ENCODE measurements around the gene CPTP. TPM values are rescaled to one million over a fixed set of nuclear protein-coding genes. Genes with fewer than 3 reads are reported as not detected.

Gene CPTP
- 62.5 and 70.5 TPM in 2 replicates for total RNA-seq (2014; rRNA removed; shearing (Covaris generic))

DNA sequence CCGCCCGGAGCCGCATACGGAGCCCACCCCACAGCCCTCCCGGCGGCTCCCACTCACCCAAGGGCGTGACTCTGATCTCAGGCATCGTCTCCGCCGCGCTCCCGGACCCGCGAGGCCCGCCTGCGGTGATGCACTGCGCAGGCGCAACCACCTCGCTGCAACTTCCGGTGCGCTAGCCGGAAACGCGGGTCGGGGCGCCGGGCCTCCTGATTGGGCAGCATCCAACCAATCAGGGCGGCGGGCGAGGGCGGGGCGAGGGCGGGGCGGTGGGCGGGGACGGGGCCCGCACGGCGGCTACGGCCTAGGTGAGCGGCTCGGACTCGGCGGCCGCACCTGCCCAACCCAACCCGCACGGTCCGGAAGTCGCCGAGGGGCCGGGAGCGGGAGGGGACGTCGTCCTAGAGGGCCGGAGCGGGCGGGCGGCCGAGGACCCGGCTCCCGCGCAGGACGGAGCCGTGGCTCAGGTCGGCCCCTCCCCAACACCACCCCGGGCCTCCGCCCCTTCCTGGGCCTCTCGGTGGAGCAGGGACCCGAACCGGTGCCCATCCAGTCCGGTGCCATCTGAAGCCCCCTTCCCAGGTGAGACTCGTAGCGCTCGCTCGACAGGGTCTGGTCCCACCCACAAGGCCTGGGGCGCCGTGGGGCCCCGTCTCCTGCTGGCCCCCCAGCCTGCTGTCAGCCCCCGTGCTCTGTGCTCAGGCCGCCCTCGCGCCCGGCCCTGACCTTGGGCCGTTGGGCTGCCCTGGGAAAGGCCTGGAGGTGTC is at the start of gene CPTP, which contains the start of gene INTS11:
Gene CPTP (plus strand): TSS at position 279 of the 764 bp plus-strand sequence. CDS start 2,109 bp downstream, outside the sequence.
Gene INTS11 (minus strand): TSS at position 137 of the 764 bp plus-strand sequence. CDS start 52 bp downstream, at position 85.
- peak; percentile 90 for DNase-seq (ENCODE audit: low spot score)

- no peak for DNase-seq (ENCODE audit: low spot score)
Measured at GRCh38 chr1:1274931-1275431, 49.6 kb upstream of the CPTP start.

DNA sequence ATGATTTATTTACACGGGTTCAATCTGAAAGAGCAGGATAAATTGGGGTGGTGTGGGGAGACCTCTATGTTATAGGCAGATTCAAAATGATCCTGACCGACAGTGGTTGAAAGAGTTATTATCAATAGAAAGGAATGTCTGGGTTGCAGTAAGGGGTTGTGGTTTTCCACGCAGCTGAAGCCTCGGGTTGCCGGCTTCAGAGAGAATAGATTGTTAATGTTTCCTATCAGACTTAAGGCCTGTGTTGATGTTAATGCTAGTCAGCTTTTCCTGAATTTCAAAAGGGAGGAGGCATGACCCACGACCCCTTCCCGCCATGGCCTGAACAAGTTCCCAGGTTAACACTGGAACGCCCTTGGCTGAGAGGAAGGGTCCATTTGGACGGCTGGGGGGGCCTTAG is 48.8 kb upstream of the CPTP start:
- no peak for DNase-seq (ENCODE audit: low spot score)

GRCh38 chr1:1278620-1279019 is 46.0 kb upstream of the CPTP start:
- no peak for DNase-seq (ENCODE audit: low spot score)

DNA sequence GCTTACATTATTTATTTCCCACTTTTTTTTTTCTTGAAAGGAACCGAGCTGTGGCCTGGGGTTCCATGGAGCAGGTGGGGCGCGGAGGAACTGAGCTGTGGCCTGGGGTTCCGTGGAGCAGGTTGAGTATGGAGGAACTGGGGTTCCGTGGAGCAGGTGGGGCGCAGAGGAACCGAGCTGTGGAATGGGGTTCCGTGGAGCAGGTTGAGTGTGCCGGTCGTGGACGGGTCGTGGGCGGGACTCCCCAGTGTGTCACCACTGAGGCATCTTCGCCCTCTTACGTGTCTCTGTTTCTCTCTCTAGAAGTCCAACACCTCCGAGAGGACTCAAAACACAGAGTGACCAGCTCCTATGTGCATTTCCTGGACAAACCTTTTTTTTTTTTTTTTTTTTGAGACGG is 45.6 kb upstream of the CPTP start:
- no peak for DNase-seq (ENCODE audit: low spot score)

GRCh38 chr1:1280782-1281481 is 43.7 kb upstream of the CPTP start:
- DNase-seq (ENCODE audit: low spot score), result no peak

- peak; percentile 58 for DNase-seq (ENCODE audit: low spot score)
Measured at GRCh38 chr1:1281533-1282321, 42.9 kb upstream of the CPTP start.

DNA sequence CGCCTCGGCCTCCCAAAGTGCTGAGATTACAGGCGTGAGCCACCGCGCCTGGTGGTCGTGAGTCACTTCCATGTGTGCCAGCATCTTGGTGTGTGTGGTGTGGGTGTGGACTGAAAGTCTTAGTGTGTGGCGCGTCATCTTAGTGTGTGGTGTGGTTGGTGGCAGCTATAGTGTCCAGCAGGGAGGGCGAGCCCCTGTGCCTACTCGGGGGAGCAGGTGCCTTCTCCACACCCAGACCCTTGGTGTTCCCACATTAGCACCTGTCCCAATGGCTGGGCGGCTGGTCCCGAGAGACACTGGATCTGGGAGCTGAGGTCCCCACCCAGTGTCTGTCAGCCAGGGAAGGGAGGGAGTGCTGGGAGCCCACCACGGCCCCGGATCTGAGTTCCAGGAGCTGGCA is 41.6 kb upstream of the CPTP start:
- no peak for DNase-seq (ENCODE audit: low spot score)

- no peak for DNase-seq (ENCODE audit: low spot score)
Measured at GRCh38 chr1:1283821-1284220, 40.8 kb upstream of the CPTP start.

DNA sequence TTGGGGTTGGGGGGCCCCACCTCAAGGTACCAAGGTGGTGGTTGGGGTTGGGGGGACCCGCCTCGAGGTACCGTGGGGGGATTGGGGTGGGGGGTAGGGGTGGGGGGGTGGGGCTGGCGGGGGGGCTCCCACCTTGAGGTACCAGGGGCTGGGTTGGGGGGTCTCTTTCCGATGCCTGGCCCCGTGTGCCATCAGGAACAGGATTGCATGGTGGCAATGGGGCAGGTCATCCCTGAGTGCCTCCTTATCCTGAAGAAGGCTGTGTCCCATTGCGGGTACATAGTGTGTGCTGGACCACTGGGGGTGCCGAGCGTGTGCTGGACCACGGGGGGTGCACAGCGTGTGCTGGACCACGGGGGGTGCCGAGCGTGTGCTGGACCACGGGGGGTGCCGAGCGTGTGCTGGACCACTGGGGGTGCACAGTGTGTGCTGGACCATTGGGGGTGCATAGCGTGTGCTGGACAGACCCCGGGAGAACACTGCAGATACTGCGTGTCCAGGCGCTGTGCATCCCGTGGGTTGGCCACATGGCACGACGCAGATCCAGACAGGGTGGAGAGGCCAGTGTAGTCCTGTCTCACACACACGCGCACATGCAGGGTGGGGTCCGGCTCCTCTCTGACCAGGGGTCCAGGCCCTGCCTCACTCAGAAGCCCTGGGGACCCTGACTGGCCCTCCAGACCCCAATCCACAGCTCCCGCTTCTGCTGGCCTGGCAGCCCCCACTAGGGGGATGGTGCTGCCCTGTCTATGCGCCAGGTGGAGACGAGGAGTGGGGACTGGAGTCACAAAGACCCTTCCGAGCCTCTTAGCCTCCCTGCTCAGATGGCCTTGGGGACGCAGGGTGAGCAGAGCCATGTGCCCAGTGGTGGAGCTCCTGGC is 40.1 kb upstream of the CPTP start:
- DNase-seq (ENCODE audit: low spot score), result no peak

GRCh38 chr1:1285102-1285571 is 39.5 kb upstream of the CPTP start:
- DNase-seq (ENCODE audit: low spot score), result no peak

DNA sequence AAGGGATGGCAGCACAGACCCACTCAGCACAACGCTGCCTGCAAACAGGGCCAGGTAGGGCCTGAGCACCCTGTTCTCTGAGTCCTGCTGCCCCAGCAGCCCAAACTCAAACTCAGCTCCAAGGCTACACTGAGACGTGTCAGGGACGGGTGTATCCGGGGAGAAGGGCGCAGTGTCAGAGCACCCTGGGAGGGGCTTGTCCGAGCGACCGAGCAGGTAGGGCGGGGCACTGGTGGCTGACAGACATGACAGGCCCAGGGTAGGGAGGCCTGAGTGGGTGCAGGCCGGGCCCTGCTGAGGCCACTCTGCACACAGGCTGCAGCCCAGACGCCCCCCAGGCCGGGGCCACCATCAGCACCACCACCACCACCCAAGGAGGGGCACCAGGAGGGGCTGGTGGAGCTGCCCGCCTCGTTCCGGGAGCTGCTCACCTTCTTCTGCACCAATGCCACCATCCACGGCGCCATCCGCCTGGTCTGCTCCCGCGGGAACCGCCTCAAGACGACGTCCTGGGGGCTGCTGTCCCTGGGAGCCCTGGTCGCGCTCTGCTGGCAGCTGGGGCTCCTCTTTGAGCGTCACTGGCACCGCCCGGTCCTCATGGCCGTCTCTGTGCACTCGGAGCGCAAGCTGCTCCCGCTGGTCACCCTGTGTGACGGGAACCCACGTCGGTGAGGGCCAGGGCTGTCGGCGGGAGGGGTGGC is 38.8 kb upstream of the CPTP start:
- DNase-seq (ENCODE audit: low spot score), result no peak

DNA sequence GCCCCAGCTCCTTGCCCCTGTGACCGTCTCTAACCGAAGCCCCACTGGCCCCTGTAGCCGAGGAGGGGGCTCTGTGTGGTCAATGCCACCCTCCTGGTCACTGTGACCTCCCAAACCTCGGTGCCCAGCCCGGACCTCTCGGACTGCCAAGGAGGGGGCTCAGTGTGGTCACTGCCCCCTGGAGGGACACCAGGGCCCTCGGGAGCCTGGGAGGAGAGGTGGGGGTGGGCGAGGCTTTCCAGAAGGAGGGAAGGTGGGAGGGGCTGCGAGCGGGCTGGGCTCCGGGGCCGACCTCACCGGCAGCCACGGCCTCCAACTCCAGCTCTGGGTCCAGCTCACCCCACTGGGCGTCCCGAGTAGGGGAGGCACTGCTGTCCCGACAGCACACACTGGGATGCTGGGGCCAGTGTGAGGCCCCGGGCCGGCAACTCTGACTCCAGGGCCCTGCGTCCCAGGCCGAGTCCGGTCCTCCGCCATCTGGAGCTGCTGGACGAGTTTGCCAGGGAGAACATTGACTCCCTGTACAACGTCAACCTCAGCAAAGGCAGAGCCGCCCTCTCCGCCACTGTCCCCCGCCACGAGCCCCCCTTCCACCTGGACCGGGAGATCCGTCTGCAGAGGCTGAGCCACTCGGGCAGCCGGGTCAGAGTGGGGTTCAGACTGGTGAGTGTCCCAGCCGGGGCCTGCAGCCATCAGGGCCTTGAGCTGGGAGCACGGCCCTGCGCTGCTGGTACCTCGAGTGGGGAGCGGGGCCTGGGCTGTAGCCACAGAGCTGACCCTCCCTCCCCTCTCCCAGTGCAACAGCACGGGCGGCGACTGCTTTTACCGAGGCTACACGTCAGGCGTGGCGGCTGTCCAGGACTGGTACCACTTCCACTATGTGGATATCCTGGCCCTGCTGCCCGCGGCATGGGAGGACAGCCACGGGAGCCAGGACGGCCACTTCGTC is 38.0 kb upstream of the CPTP start:
- DNase-seq (ENCODE audit: low spot score), result no peak

- DNase-seq (ENCODE audit: low spot score), result no peak
Measured at GRCh38 chr1:1287288-1288110, 37.1 kb upstream of the CPTP start.

DNA sequence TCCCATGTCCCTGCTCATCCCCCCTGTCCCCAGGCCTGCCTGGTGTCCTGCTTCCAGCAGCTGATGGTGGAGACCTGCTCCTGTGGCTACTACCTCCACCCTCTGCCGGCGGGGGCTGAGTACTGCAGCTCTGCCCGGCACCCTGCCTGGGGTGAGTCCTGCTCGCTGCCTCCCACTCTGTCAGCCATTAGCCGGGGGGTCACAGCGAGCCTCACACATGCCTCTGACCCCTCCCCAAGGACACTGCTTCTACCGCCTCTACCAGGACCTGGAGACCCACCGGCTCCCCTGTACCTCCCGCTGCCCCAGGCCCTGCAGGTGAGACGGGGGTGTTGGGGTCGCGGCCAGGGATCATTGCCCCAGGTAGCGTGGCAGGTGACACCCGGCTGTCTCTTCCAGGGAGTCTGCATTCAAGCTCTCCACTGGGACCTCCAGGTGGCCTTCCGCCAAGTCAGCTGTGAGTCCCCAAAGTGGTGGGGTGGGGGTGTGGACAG is 34.3 kb upstream of the CPTP start:
- peak; percentile 77 for DNase-seq (ENCODE audit: low spot score)

DNA sequence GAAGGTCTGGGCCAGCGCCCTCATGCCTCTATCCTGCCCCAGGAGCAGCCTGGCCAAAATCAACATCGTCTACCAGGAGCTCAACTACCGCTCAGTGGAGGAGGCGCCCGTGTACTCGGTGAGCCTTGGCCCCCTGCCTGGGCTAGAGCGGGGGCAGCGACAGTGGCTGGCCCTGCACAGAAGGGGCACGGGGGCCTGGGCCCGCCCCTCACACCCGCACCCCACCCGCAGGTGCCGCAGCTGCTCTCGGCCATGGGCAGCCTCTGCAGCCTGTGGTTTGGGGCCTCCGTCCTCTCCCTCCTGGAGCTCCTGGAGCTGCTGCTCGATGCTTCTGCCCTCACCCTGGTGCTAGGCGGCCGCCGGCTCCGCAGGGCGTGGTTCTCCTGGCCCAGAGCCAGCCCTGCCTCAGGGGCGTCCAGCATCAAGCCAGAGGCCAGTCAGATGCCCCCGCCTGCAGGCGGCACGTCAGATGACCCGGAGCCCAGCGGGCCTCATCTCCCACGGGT is 33.5 kb upstream of the CPTP start:
- DNase-seq (ENCODE audit: low spot score), result peak; percentile 31
